Smooth muscle cell of the coronary artery (primary cell): Measurements from ENCODE around the gene PSME2. TPM values are rescaled to one million over a fixed set of nuclear protein-coding genes. Genes with fewer than 3 reads are reported as not detected.

ENCODE experiments used
- total RNA-seq: library from RNA; depleted of rRNA; stranded (reverse); fragments of >200 nt; gene quantifications from 2 replicates; pipeline ENCODE4 v1.2.3, GENCODE V29; 2014; ENCODE audit warnings: low replicate concordance

PSME2 gene
- total RNA-seq, 1 donor from 2014 or later: 87.8 TPM

Other genes with a start within 250 kb of the PSME2 start
- gene DHRS4, start 192.8 kb downstream of the PSME2 start, total RNA-seq: 42.8 and 64.0 TPM in 2 replicates
- 8.5 and 15.5 TPM in 2 replicates for gene DHRS4L2, start 157.7 kb downstream of the PSME2 start, total RNA-seq
- gene CARMIL3, start 94.6 kb downstream of the PSME2 start, total RNA-seq: 0.08 TPM in 1 of 2 replicates, not detected in the other
- not detected in 2 replicates for gene CPNE6, start 75.0 kb downstream of the PSME2 start, total RNA-seq
- gene PCK2, start 52.3 kb downstream of the PSME2 start, total RNA-seq: 13.3 and 44.0 TPM in 2 replicates
- gene DCAF11, start 31.8 kb downstream of the PSME2 start, total RNA-seq: 59.1 and 62.1 TPM in 2 replicates
- gene NRL, start 31.7 kb downstream of the PSME2 start, total RNA-seq: 0.47 and 1.2 TPM in 2 replicates
- gene FITM1, start 16.0 kb downstream of the PSME2 start, total RNA-seq: 0.23 TPM in 1 of 2 replicates, not detected in the other
- gene PSME1, start 10.4 kb downstream of the PSME2 start, total RNA-seq: 55.3 and 80.6 TPM in 2 replicates
- gene EMC9, start 5.0 kb downstream of the PSME2 start, total RNA-seq: 19.2 and 21.9 TPM in 2 replicates
- 22.2 and 24.9 TPM in 2 replicates for gene RNF31, start 888 bp upstream of the PSME2 start, total RNA-seq
- 68.4 and 96.8 TPM in 2 replicates for gene IRF9, start 14.7 kb upstream of the PSME2 start, total RNA-seq
- gene REC8, start 25.5 kb upstream of the PSME2 start, total RNA-seq: 0.12 and 0.83 TPM in 2 replicates
- gene IPO4, start 42.2 kb upstream of the PSME2 start, total RNA-seq: 27.1 and 41.9 TPM in 2 replicates
- gene TM9SF1, start 48.8 kb upstream of the PSME2 start, total RNA-seq: 42.9 and 55.9 TPM in 2 replicates
- 0.12 TPM in 1 of 2 replicates, not detected in the other for gene TSSK4, start 59.1 kb upstream of the PSME2 start, total RNA-seq
- 24.2 and 29.7 TPM in 2 replicates for gene CHMP4A, start 66.9 kb upstream of the PSME2 start, total RNA-seq
- 10.8 and 18.3 TPM in 2 replicates for gene MDP1, start 69.5 kb upstream of the PSME2 start, total RNA-seq
- 272 and 446 TPM in 2 replicates for gene NEDD8, start 85.8 kb upstream of the PSME2 start, total RNA-seq
- 72.7 and 109 TPM in 2 replicates for gene GMPR2, start 86.3 kb upstream of the PSME2 start, total RNA-seq
- 38.3 and 42.2 TPM in 2 replicates for gene TINF2, start 96.0 kb upstream of the PSME2 start, total RNA-seq
- 1.6 and 2.5 TPM in 2 replicates for gene TGM1, start 116.6 kb upstream of the PSME2 start, total RNA-seq
- gene RABGGTA, start 125.0 kb upstream of the PSME2 start, total RNA-seq: 16.8 and 22.3 TPM in 2 replicates
- 13.5 and 20.9 TPM in 2 replicates for gene DHRS1, start 153.2 kb upstream of the PSME2 start, total RNA-seq
- 14.4 and 17.4 TPM in 2 replicates for gene NOP9, start 153.2 kb upstream of the PSME2 start, total RNA-seq
- 0.08 and 3.3 TPM in 2 replicates for gene CIDEB, start 161.4 kb upstream of the PSME2 start, total RNA-seq
- gene LTB4R2, start 163.5 kb upstream of the PSME2 start, total RNA-seq: 1.2 and 2.3 TPM in 2 replicates
- 0.75 and 6.3 TPM in 2 replicates for gene LTB4R, start 164.9 kb upstream of the PSME2 start, total RNA-seq
- 0.60 and 16.7 TPM in 2 replicates for gene ADCY4, start 188.5 kb upstream of the PSME2 start, total RNA-seq
- 0.23 and 9.4 TPM in 2 replicates for gene RIPK3, start 193.4 kb upstream of the PSME2 start, total RNA-seq
- gene NFATC4, start 221.6 kb upstream of the PSME2 start, total RNA-seq: 18.4 and 77.3 TPM in 2 replicates